ENCODE data around the gene PDZRN3.

PDZRN3 gene

GRCh38 chr3:73624821-73625665 is at the start of gene PDZRN3:
PDZRN3 (minus strand) TSS chr3:73624941.
- in situ Hi-C loops (cut with HindIII; ENCODE audit: low pct_unique_long_range_greater_than_20kb, low sequenced_read_pairs): no loop called here
- DNase-seq (ENCODE audit: low read depth in 1 of 2, low spot score in 1 of 2): peak; percentile 58 to 78
- no peak for TF ChIP-seq JUND (IDR thresholded peaks at IDR 0.05; ENCODE audit: low read depth)

- in situ Hi-C loops (cut with HindIII; ENCODE audit: low pct_unique_long_range_greater_than_20kb, low sequenced_read_pairs): no loop called here
- no peak for TF ChIP-seq JUND (IDR thresholded peaks at IDR 0.05; ENCODE audit: low read depth)
- no peak for DNase-seq (ENCODE audit: low read depth in 1 of 2, low spot score in 1 of 2)
Measured at GRCh38 chr3:73674280-73674679, 49.5 kb upstream of the PDZRN3 start.

- no peak for DNase-seq (ENCODE audit: low read depth in 1 of 2, low spot score in 1 of 2)
- TF ChIP-seq JUND (IDR thresholded peaks at IDR 0.05; ENCODE audit: low read depth): no peak
Measured at GRCh38 chr3:73669260-73669659, 44.5 kb upstream of the PDZRN3 start.

GRCh38 chr3:73668391-73668790 is 43.6 kb upstream of the PDZRN3 start:
- TF ChIP-seq JUND (IDR thresholded peaks at IDR 0.05; ENCODE audit: low read depth): no peak
- in situ Hi-C loops (cut with HindIII; ENCODE audit: low pct_unique_long_range_greater_than_20kb, low sequenced_read_pairs): no loop called here
- no peak for DNase-seq (ENCODE audit: low read depth in 1 of 2, low spot score in 1 of 2)

More at GRCh38 chr3:73669260-73669659, 44.5 kb upstream of the PDZRN3 start:
- in situ Hi-C loops (cut with HindIII; ENCODE audit: low pct_unique_long_range_greater_than_20kb, low sequenced_read_pairs): no loop called here

- TF ChIP-seq JUND (IDR thresholded peaks at IDR 0.05; ENCODE audit: low read depth): no peak
- in situ Hi-C loops (cut with HindIII; ENCODE audit: low pct_unique_long_range_greater_than_20kb, low sequenced_read_pairs): no loop called here
- no peak for DNase-seq (ENCODE audit: low read depth in 1 of 2, low spot score in 1 of 2)
Measured at GRCh38 chr3:73667889-73668288, 43.1 kb upstream of the PDZRN3 start.

GRCh38 chr3:73665286-73665685 is 40.5 kb upstream of the PDZRN3 start:
- TF ChIP-seq JUND (IDR thresholded peaks at IDR 0.05; ENCODE audit: low read depth): no peak
- in situ Hi-C loops (cut with HindIII; ENCODE audit: low pct_unique_long_range_greater_than_20kb, low sequenced_read_pairs): no loop called here
- no peak for DNase-seq (ENCODE audit: low read depth in 1 of 2, low spot score in 1 of 2)

GRCh38 chr3:73664389-73664788 is 39.6 kb upstream of the PDZRN3 start:
- TF ChIP-seq JUND (IDR thresholded peaks at IDR 0.05; ENCODE audit: low read depth): no peak
- DNase-seq (ENCODE audit: low read depth in 1 of 2, low spot score in 1 of 2): no peak
- in situ Hi-C loops (cut with HindIII; ENCODE audit: low pct_unique_long_range_greater_than_20kb, low sequenced_read_pairs): no loop called here

GRCh38 chr3:73663495-73663894 is 38.8 kb upstream of the PDZRN3 start:
- no peak for DNase-seq (ENCODE audit: low read depth in 1 of 2, low spot score in 1 of 2)
- in situ Hi-C loops (cut with HindIII; ENCODE audit: low pct_unique_long_range_greater_than_20kb, low sequenced_read_pairs): no loop called here

GRCh38 chr3:73661265-73661664 is 36.5 kb upstream of the PDZRN3 start:
- DNase-seq (ENCODE audit: low read depth in 1 of 2, low spot score in 1 of 2): no peak
- no peak for TF ChIP-seq JUND (IDR thresholded peaks at IDR 0.05; ENCODE audit: low read depth)
- in situ Hi-C loops (cut with HindIII; ENCODE audit: low pct_unique_long_range_greater_than_20kb, low sequenced_read_pairs): no loop called here

More at GRCh38 chr3:73663495-73663894, 38.8 kb upstream of the PDZRN3 start:
- no peak for TF ChIP-seq JUND (IDR thresholded peaks at IDR 0.05; ENCODE audit: low read depth)

- TF ChIP-seq JUND (IDR thresholded peaks at IDR 0.05; ENCODE audit: low read depth): no peak
- no peak for DNase-seq (ENCODE audit: low read depth in 1 of 2, low spot score in 1 of 2)
Measured at GRCh38 chr3:73658227-73658626, 33.5 kb upstream of the PDZRN3 start.

GRCh38 chr3:73657186-73657585 is 32.4 kb upstream of the PDZRN3 start:
- in situ Hi-C loops (cut with HindIII; ENCODE audit: low pct_unique_long_range_greater_than_20kb, low sequenced_read_pairs): no loop called here
- TF ChIP-seq JUND (IDR thresholded peaks at IDR 0.05; ENCODE audit: low read depth): no peak
- DNase-seq (ENCODE audit: low read depth in 1 of 2, low spot score in 1 of 2): no peak

More at GRCh38 chr3:73658227-73658626, 33.5 kb upstream of the PDZRN3 start:
- in situ Hi-C loops (cut with HindIII; ENCODE audit: low pct_unique_long_range_greater_than_20kb, low sequenced_read_pairs): no loop called here

- in situ Hi-C loops (cut with HindIII; ENCODE audit: low pct_unique_long_range_greater_than_20kb, low sequenced_read_pairs): no loop called here
Measured at GRCh38 chr3:73656241-73656890, 31.6 kb upstream of the PDZRN3 start.

GRCh38 chr3:73655197-73655596 is 30.5 kb upstream of the PDZRN3 start:
- TF ChIP-seq JUND (IDR thresholded peaks at IDR 0.05; ENCODE audit: low read depth): no peak
- DNase-seq (ENCODE audit: low read depth in 1 of 2, low spot score in 1 of 2): no peak
- in situ Hi-C loops (cut with HindIII; ENCODE audit: low pct_unique_long_range_greater_than_20kb, low sequenced_read_pairs): no loop called here

More at GRCh38 chr3:73656241-73656890, 31.6 kb upstream of the PDZRN3 start:
- DNase-seq (ENCODE audit: low read depth in 1 of 2, low spot score in 1 of 2): no peak
- no peak for TF ChIP-seq JUND (IDR thresholded peaks at IDR 0.05; ENCODE audit: low read depth)
